WTC11 (cell line): ENCODE data around the gene TMPRSS3.

Experiments
- IRF2 ChIP-seq: sonication (generic); formaldehyde crosslinking; IDR thresholded peaks from 2 replicates; pipeline ENCODE4 v1.8.0; 2022; ENCODE audit warnings: low read depth, missing genetic modification reagents, borderline replicate concordance
- MAX ChIP-seq: sonication (generic); formaldehyde crosslinking; IDR thresholded peaks from 2 replicates; pipeline ENCODE4 v1.8.0; 2022; ENCODE audit warnings: mild to moderate bottlenecking, missing genetic modification reagents
- SMAD3 ChIP-seq: sonication (generic); formaldehyde crosslinking; IDR thresholded peaks from 2 replicates; pipeline ENCODE4 v1.8.0; 2022; ENCODE audit warnings: missing genetic modification reagents, mild to moderate bottlenecking, borderline replicate concordance
- TCF7 ChIP-seq: sonication (generic); formaldehyde crosslinking; IDR thresholded peaks from 2 replicates; pipeline ENCODE4 v1.8.0; 2022; ENCODE audit warnings: mild to moderate bottlenecking, low read depth, missing genetic modification reagents, moderate library complexity
- TEAD4 ChIP-seq: sonication (generic); formaldehyde crosslinking; IDR thresholded peaks from 2 replicates; pipeline ENCODE4 v1.8.0; 2022; ENCODE audit warnings: mild to moderate bottlenecking, missing genetic modification reagents
- ZNF263 ChIP-seq: sonication (generic); formaldehyde crosslinking; IDR thresholded peaks from 2 replicates; pipeline ENCODE4 v1.8.1; 2022; ENCODE audit warnings: low read depth, mild to moderate bottlenecking, moderate library complexity, missing genetic modification reagents
- ZNF423 ChIP-seq: fragments of 250-450 bp; sonication (Bioruptor Pico); IDR thresholded peaks from 2 replicates; pipeline ENCODE4 v2.1.2; 2022; ENCODE audit warnings: mild to moderate bottlenecking, moderate library complexity
- TF ChIP-seq, protein P1 (sequence below): fragments of 200-600 bp; IDR thresholded peaks from 2 replicates; pipeline ENCODE4 v1.8.0; 2022; ENCODE audit warnings: antibody characterized with exemption

GRCh38 chr21:42426876-42427480 is 31.1 kb upstream of the TMPRSS3 start:
- TF ChIP-seq, protein P1, sequence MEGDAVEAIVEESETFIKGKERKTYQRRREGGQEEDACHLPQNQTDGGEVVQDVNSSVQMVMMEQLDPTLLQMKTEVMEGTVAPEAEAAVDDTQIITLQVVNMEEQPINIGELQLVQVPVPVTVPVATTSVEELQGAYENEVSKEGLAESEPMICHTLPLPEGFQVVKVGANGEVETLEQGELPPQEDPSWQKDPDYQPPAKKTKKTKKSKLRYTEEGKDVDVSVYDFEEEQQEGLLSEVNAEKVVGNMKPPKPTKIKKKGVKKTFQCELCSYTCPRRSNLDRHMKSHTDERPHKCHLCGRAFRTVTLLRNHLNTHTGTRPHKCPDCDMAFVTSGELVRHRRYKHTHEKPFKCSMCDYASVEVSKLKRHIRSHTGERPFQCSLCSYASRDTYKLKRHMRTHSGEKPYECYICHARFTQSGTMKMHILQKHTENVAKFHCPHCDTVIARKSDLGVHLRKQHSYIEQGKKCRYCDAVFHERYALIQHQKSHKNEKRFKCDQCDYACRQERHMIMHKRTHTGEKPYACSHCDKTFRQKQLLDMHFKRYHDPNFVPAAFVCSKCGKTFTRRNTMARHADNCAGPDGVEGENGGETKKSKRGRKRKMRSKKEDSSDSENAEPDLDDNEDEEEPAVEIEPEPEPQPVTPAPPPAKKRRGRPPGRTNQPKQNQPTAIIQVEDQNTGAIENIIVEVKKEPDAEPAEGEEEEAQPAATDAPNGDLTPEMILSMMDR, result no peak
- TF ChIP-seq SMAD3 (CRISPR knock-in tag) (no peak), ZNF263 (CRISPR knock-in tag) (no peak), ZNF423 (CRISPR knock-in tag) (no peak), TCF7 (no peak), MAX (no peak), TEAD4 (CRISPR knock-in tag) (no peak), IRF2 (CRISPR knock-in tag) (no peak)
